Measurements from ENCODE around the gene DMAP1. TPM values are rescaled to one million over a fixed set of nuclear protein-coding genes. Genes with fewer than 3 reads are reported as not detected.
A peak's percentile ranks its signal among the peaks of the same experiment; 100 is the strongest.

The DMAP1 gene
- total and polyA plus RNA-seq, 9 donors: 28.1 to 46.9 (median 42.2) TPM

DNA sequence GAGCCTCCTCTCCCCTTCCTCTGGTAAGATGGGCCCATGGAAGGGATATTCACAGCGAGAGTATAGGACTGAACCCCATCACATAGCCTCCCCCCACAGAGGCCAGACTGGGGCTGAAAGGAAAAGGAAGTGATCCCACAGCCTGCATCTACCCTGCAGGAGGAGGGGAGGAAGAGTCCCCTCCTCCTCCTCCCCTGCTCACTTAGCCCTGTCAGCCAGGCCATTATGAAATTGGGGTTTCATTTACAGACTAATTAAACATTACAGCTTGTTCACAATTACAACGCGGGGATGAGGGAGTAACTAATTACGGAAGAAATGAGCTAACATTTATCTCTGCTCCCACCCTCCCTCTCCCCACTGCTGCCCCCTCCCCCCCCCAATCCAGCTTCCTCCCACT is 25.4 kb downstream of the DMAP1 start:
- Histone ChIP-seq H3K36me3 (no peaks in the 10 kb centered on the region), H3K4me1 (ENCODE audit: insufficient read depth) (peaks cover 1% of the 10 kb centered on the region), H3K27me3 (no peaks in the 10 kb centered on the region), H3K4me3 (no peak overlapping the region), H3K9me3 (no peaks in the 10 kb centered on the region), H3K27ac (no peak overlapping the region)
- 61 to 75% (median 68%) methylated on average over 4 of the region's 4 CpGs for WGBS, 3 donors
- intact Hi-C loops (cut with DNase I): no loop called here
- TF ChIP-seq EP300 (IDR thresholded peaks at IDR 0.05) (no peak), CTCF (IDR thresholded peaks at IDR 0.05) (no peak), POLR2A (IDR thresholded peaks at IDR 0.05) (no peak)
- no peak for DNase-seq

GRCh38 chr1:44239331-44239960 is 26.2 kb downstream of the DMAP1 start:
- TF ChIP-seq EP300 (IDR thresholded peaks at IDR 0.05): no peak
- no peak for TF ChIP-seq CTCF (IDR thresholded peaks at IDR 0.05)
- no peak for TF ChIP-seq POLR2A (IDR thresholded peaks at IDR 0.05)
- no peaks in the 10 kb centered on the region for H3K27me3 ChIP-seq
- peaks cover 1% of the 10 kb centered on the region for H3K4me1 ChIP-seq (ENCODE audit: insufficient read depth)
- no peaks in the 10 kb centered on the region for H3K9me3 ChIP-seq
- no peak overlapping the region for H3K4me3 ChIP-seq
- H3K36me3 ChIP-seq: no peaks in the 10 kb centered on the region
- 36 to 51% (median 44%) methylated on average over 8 of the region's 8 CpGs for WGBS, 3 donors
- H3K27ac ChIP-seq: peak overlapping the region in 1 of 2 donors; percentile 38
- intact Hi-C loops (cut with DNase I): no loop called here
- DNase-seq: peak in 3 of 5 donors; percentile 42 to 60 (median 52)

DNA sequence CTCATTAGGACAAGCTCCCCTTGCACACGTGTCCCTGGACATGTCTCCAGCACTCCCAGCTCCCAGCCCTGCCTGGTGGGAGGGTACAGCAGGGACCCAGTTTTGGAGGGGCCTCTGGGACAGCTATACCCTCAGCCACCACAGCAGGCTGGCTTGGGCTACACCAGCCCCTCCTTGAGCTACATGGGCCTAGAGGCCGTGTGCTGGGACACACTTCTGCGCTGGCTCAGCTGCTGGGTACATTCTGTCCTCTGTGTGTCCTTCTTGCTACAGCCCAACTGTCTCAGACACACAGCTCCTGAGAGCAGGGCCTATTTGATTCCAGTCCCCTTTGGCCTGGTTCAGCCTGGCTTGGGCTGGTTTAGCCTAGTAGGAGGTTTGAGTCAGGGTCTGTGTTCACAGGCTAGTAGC is 26.7 kb downstream of the DMAP1 start:
- H3K27me3 ChIP-seq: no peaks in the 10 kb centered on the region
- peaks cover 1% of the 10 kb centered on the region for H3K4me1 ChIP-seq (ENCODE audit: insufficient read depth)
- no peaks in the 10 kb centered on the region for H3K36me3 ChIP-seq
- H3K9me3 ChIP-seq: no peaks in the 10 kb centered on the region
- H3K27ac ChIP-seq: peak overlapping the region in 1 of 2 donors; percentile 38
- 58 to 74% (median 59%) methylated on average over 3 of the region's 3 CpGs for WGBS, 3 donors
- H3K4me3 ChIP-seq: no peak overlapping the region
- no peak for DNase-seq
- intact Hi-C loops (cut with DNase I): no loop called here
- TF ChIP-seq EP300 (IDR thresholded peaks at IDR 0.05): no peak

GRCh38 chr1:44240802-44241671 is 27.8 kb downstream of the DMAP1 start:
- peaks cover 1% of the 10 kb centered on the region for H3K4me1 ChIP-seq (ENCODE audit: insufficient read depth)
- WGBS, 3 donors: 81 to 89% (median 87%) methylated on average over 9 of the region's 9 CpGs

More at GRCh38 chr1:44240802-44241671, 27.8 kb downstream of the DMAP1 start:
- no peaks in the 10 kb centered on the region for H3K36me3 ChIP-seq
- H3K27ac ChIP-seq: no peak overlapping the region
- H3K27me3 ChIP-seq: no peaks in the 10 kb centered on the region
- TF ChIP-seq POLR2A (IDR thresholded peaks at IDR 0.05): no peak
- TF ChIP-seq CTCF (IDR thresholded peaks at IDR 0.05): no peak
- TF ChIP-seq EP300 (IDR thresholded peaks at IDR 0.05): no peak
- DNase-seq: no peak
- intact Hi-C loops (cut with DNase I): no loop called here
- no peaks in the 10 kb centered on the region for H3K9me3 ChIP-seq
- no peak overlapping the region for H3K4me3 ChIP-seq
